ENCODE data around the gene NR1I2. TPM values are rescaled to one million over a fixed set of nuclear protein-coding genes. Genes with fewer than 3 reads are reported as not detected.

NR1I2 gene
- total and polyA plus RNA-seq, 2 donors (not counting 3 experiments of a cell fraction or from before 2014, with no cell fraction given) = 0.03 TPM; not detected in 1

GRCh38 chr3:119783883-119784282 is 2.0 kb downstream of the NR1I2 start:
- FAIRE-seq (no peak), DNase-seq (ENCODE audit: low read depth, low spot score) (no peak)
- no peak overlapping the region for H3K4me3 ChIP-seq (replicated peaks in 1 of 3; ENCODE audit: insufficient read depth in 1 of 3, low read depth in 1 of 3, low read length in 3 of 3)
- ChIA-PET POLR2A (no interaction called here), CTCF (interaction anchor here (1.4 kb wide), 1 partner anchor 13 kb away, joined by 5 read pairs; no protein-coding TSS in a partner anchor)
- H3K27me3 ChIP-seq (ENCODE audit: control insufficient read depth in 2 of 2, insufficient read depth in 2 of 2, low read length in 2 of 2) = no peaks in the 10 kb centered on the region
- no peak overlapping the region for H2AFZ ChIP-seq (ENCODE audit: low read depth, low read length)
- H3K4me2 ChIP-seq (ENCODE audit: insufficient read depth, low read length) = no peak overlapping the region
- H3K79me2 ChIP-seq (ENCODE audit: control insufficient read depth, insufficient read depth, low read length) = no peaks in the 10 kb centered on the region
- no peaks in the 10 kb centered on the region for H3K36me3 ChIP-seq (ENCODE audit: control insufficient read depth in 2 of 2, extremely low read depth in 1 of 2, insufficient read depth in 2 of 2, low read length in 2 of 2)
- dilution Hi-C loops (cut with MboI; ENCODE audit: extremely low pct_ligation_motif_present, low sequenced_read_pairs) = no loop called here
- no peak overlapping the region for H3K9ac ChIP-seq (replicated peaks; ENCODE audit: extremely low read depth, insufficient read depth, low read length)
- H3K9me3 ChIP-seq (replicated peaks; ENCODE audit: control insufficient read depth, insufficient read depth, low read length) = no peaks in the 10 kb centered on the region
- no peak overlapping the region for H3K27ac ChIP-seq (ENCODE audit: insufficient read depth, low read depth, low read length)
- TF ChIP-seq MYC (IDR thresholded peaks at IDR 0.05; ENCODE audit: low read depth, low read length) (no peak), MAX (IDR thresholded peaks at IDR 0.05; ENCODE audit: insufficient read depth, insufficient read length) (no peak), EZH2 (IDR thresholded peaks at IDR 0.05; ENCODE audit: borderline replicate concordance, low read depth, low read length, severe bottlenecking) (no peak)
- no TSS peak for BruUV-seq (replicated peaks)
- H4K20me1 ChIP-seq (replicated peaks; ENCODE audit: control insufficient read depth, extremely low read depth, insufficient read depth, low read length) = no peaks in the 10 kb centered on the region
- intact Hi-C loops (cut with micrococcal nuclease) = no loop called here
- H3K4me1 ChIP-seq (ENCODE audit: control insufficient read depth, extremely low read depth, insufficient read depth, low read length) = no peaks in the 10 kb centered on the region
- H3K9me1 ChIP-seq (replicated peaks; ENCODE audit: control insufficient read depth, extremely low read depth, insufficient read depth, low read length) = no peaks in the 10 kb centered on the region

- TF ChIP-seq POLR2A (IDR thresholded peaks at IDR 0.05; ENCODE audit: low read depth, low read length) (no peak), JUN (IDR thresholded peaks at IDR 0.05; ENCODE audit: borderline replicate concordance, insufficient read depth, insufficient read length, low read depth) (no peak), POLR2AphosphoS5 (IDR thresholded peaks at IDR 0.05; ENCODE audit: insufficient read depth, low read depth, low read length) (no peak), GATA2 (IDR thresholded peaks at IDR 0.05; ENCODE audit: insufficient read depth, insufficient read length, low read depth, low read length) (no peak), MAX (IDR thresholded peaks at IDR 0.05; ENCODE audit: insufficient read depth, insufficient read length) (no peak), EZH2 (IDR thresholded peaks at IDR 0.05; ENCODE audit: borderline replicate concordance, low read depth, low read length, severe bottlenecking) (no peak), FOS (IDR thresholded peaks at IDR 0.05; ENCODE audit: borderline replicate concordance, insufficient read depth, low read length) (no peak), MYC (IDR thresholded peaks at IDR 0.05; ENCODE audit: low read depth, low read length) (no peak), CTCF (IDR thresholded peaks at IDR 0.05; ENCODE audit: extremely low read depth in 1 of 2, insufficient read depth in 1 of 2, low read depth in 1 of 2, low read length in 2 of 2) (no peak)
- FAIRE-seq (no peak), DNase-seq (ENCODE audit: low read depth, low spot score) (no peak)
- BruUV-seq (replicated peaks) = no TSS peak
- Histone ChIP-seq H3K4me2 (ENCODE audit: insufficient read depth, low read length) (no peak overlapping the region), H3K27ac (ENCODE audit: insufficient read depth, low read depth, low read length) (no peak overlapping the region), H3K4me1 (ENCODE audit: control insufficient read depth, extremely low read depth, insufficient read depth, low read length) (no peaks in the 10 kb centered on the region), H3K9me1 (replicated peaks; ENCODE audit: control insufficient read depth, extremely low read depth, insufficient read depth, low read length) (no peaks in the 10 kb centered on the region), H4K20me1 (replicated peaks; ENCODE audit: control insufficient read depth, extremely low read depth, insufficient read depth, low read length) (no peaks in the 10 kb centered on the region), H3K4me3 (replicated peaks in 1 of 3; ENCODE audit: insufficient read depth in 1 of 3, low read depth in 1 of 3, low read length in 3 of 3) (no peak overlapping the region), H3K79me2 (ENCODE audit: control insufficient read depth, insufficient read depth, low read length) (no peaks in the 10 kb centered on the region), H2AFZ (ENCODE audit: low read depth, low read length) (no peak overlapping the region), H3K36me3 (ENCODE audit: control insufficient read depth in 2 of 2, extremely low read depth in 1 of 2, insufficient read depth in 2 of 2, low read length in 2 of 2) (no peaks in the 10 kb centered on the region), H3K9ac (replicated peaks; ENCODE audit: extremely low read depth, insufficient read depth, low read length) (no peak overlapping the region), H3K27me3 (ENCODE audit: control insufficient read depth in 2 of 2, insufficient read depth in 2 of 2, low read length in 2 of 2) (no peaks in the 10 kb centered on the region), H3K9me3 (replicated peaks; ENCODE audit: control insufficient read depth, insufficient read depth, low read length) (no peaks in the 10 kb centered on the region)
- dilution Hi-C loops (cut with MboI; ENCODE audit: extremely low pct_ligation_motif_present, low sequenced_read_pairs) = no loop called here
- ChIA-PET CTCF (no interaction called here), POLR2A (no interaction called here)
- intact Hi-C loops (cut with micrococcal nuclease) = no loop called here
These were observed 4.5 kb downstream of the NR1I2 start for GRCh38 chr3:119786409-119786808.
